Stimulated activated CD8-positive, alpha-beta memory T cell treated with anti-CD3 and anti-CD28 coated beads, Interleukin-7, amount 100 ng/mL, for 4 hours (primary cell): Measurements from ENCODE around the gene CCDC17.

Source experiments
- DNase-seq, 2 donors: peaks; one replicate each; pipeline ENCODE4 v3.0.0-alpha.2; 2020; ENCODE audit warnings: low read depth in 2 of 2

The CCDC17 gene

GRCh38 chr1:45623972-45624371 is at the start of gene CCDC17:
Gene CCDC17 (minus strand): TSS chr1:45624054. CDS start chr1:45623909, 145 bp downstream.
- no peak for DNase-seq

GRCh38 chr1:45669859-45670655 is 46.2 kb upstream of the CCDC17 start:
- no peak for DNase-seq

GRCh38 chr1:45669379-45669778 is 45.5 kb upstream of the CCDC17 start:
- no peak for DNase-seq

- no peak for DNase-seq
Measured at GRCh38 chr1:45668526-45668925, 44.7 kb upstream of the CCDC17 start.

- no peak for DNase-seq
Measured at GRCh38 chr1:45667321-45668111, 43.7 kb upstream of the CCDC17 start.

GRCh38 chr1:45666836-45667235 is 43.0 kb upstream of the CCDC17 start:
- no peak for DNase-seq

- DNase-seq = no peak
Measured at GRCh38 chr1:45660336-45660735, 36.5 kb upstream of the CCDC17 start.

GRCh38 chr1:45659222-45659621 is 35.4 kb upstream of the CCDC17 start:
- no peak for DNase-seq

- DNase-seq = no peak
Measured at GRCh38 chr1:45658171-45658570, 34.3 kb upstream of the CCDC17 start.

GRCh38 chr1:45656573-45657226 is 32.8 kb upstream of the CCDC17 start:
- DNase-seq = no peak

- DNase-seq = no peak
Measured at GRCh38 chr1:45654540-45655280, 30.9 kb upstream of the CCDC17 start.

GRCh38 chr1:45647248-45648021 is 23.6 kb upstream of the CCDC17 start:
- no peak for DNase-seq

GRCh38 chr1:45644661-45645060 is 20.8 kb upstream of the CCDC17 start:
- no peak for DNase-seq

GRCh38 chr1:45643978-45644377 is 20.1 kb upstream of the CCDC17 start:
- no peak for DNase-seq

- no peak for DNase-seq
Measured at GRCh38 chr1:45643321-45643720, 19.5 kb upstream of the CCDC17 start.

- DNase-seq = no peak
Measured at GRCh38 chr1:45640293-45640692, 16.4 kb upstream of the CCDC17 start.

- DNase-seq = no peak
Measured at GRCh38 chr1:45635211-45635610, 11.4 kb upstream of the CCDC17 start.

- no peak for DNase-seq
Measured at GRCh38 chr1:45630429-45630828, 6.6 kb upstream of the CCDC17 start.

GRCh38 chr1:45629035-45629434 is 5.2 kb upstream of the CCDC17 start:
- DNase-seq = no peak

GRCh38 chr1:45622524-45623394 is 1.1 kb downstream of the CCDC17 start:
- DNase-seq = no peak
